HepG2 (cell line): ENCODE data around the gene HECTD2. TPM values are rescaled to one million over a fixed set of nuclear protein-coding genes. Genes with fewer than 3 reads are reported as not detected.

Experiments
- ARNT2 ChIP-seq: sonication (generic); formaldehyde crosslinking; IDR thresholded peaks from 2 replicates; pipeline ENCODE4 v1.8.0; 2022; ENCODE audit warnings: mild to moderate bottlenecking, low read depth, missing genetic modification reagents, moderate library complexity
- ATF7-NPFF ChIP-seq: sonication (generic); formaldehyde crosslinking; IDR thresholded peaks from 2 replicates; pipeline ENCODE4 v1.8.1; 2023; ENCODE audit warnings: mild to moderate bottlenecking, low read depth, missing genetic modification reagents, moderate library complexity
- CEBPG ChIP-seq: IDR thresholded peaks from 2 replicates; pipeline ENCODE4 v1.6.1; 2016
- CEBPZ ChIP-seq: IDR thresholded peaks from 2 replicates; pipeline ENCODE4 v1.6.1; 2012; ENCODE audit warnings: low read length, improper control_type of control experiment
- ISL2 ChIP-seq: sonication (generic); formaldehyde crosslinking; IDR thresholded peaks from 2 replicates; pipeline ENCODE4 v1.5.0; 2020; ENCODE audit warnings: missing genetic modification reagents
- KAT7 ChIP-seq: IDR thresholded peaks from 2 replicates; pipeline ENCODE4 v1.6.1; 2018; ENCODE audit warnings: borderline replicate concordance, missing compliant biosample characterization
- NFRKB ChIP-seq: fragments of 450-650 bp; IDR thresholded peaks from 2 replicates; pipeline ENCODE4 v1.6.1; 2017
- RAD21 ChIP-seq: fragments of 450-650 bp; formaldehyde crosslinking; IDR thresholded peaks from 2 replicates; pipeline ENCODE4 v1.5.0; 2020; ENCODE audit warnings: mild to moderate bottlenecking
- RELA ChIP-seq: sonication (generic); formaldehyde crosslinking; IDR thresholded peaks from 2 replicates; pipeline ENCODE4 v1.4.0; 2020; ENCODE audit warnings: missing genetic modification reagents
- RFXAP ChIP-seq: sonication (generic); formaldehyde crosslinking; IDR thresholded peaks from 2 replicates; pipeline ENCODE4 v1.4.0; 2020; ENCODE audit warnings: missing genetic modification reagents, borderline replicate concordance
- SKIL ChIP-seq: sonication (generic); formaldehyde crosslinking; IDR thresholded peaks from 2 replicates; pipeline ENCODE4 v1.8.0; 2022; ENCODE audit warnings: missing genetic modification reagents, mild to moderate bottlenecking, moderate library complexity, borderline replicate concordance
- SP5 ChIP-seq: IDR thresholded peaks from 2 replicates; pipeline ENCODE4 v1.6.1; 2016; ENCODE audit warnings: low read depth, borderline replicate concordance
- ZMYM3 ChIP-seq: sonication (generic); formaldehyde crosslinking; IDR thresholded peaks from 2 replicates; pipeline ENCODE4 v1.5.1; 2020; ENCODE audit warnings: mild to moderate bottlenecking, missing genetic modification reagents
- ZNF337 ChIP-seq: sonication (generic); formaldehyde crosslinking; IDR thresholded peaks from 2 replicates; pipeline ENCODE4 v1.5.1; 2020; ENCODE audit warnings: missing genetic modification reagents, low read depth, mild to moderate bottlenecking, borderline replicate concordance
- ZNF382 ChIP-seq: sonication (generic); formaldehyde crosslinking; IDR thresholded peaks from 2 replicates; pipeline ENCODE4 v1.5.0; 2020; ENCODE audit warnings: missing genetic modification reagents, mild to moderate bottlenecking, borderline replicate concordance
- ZNF570 ChIP-seq: sonication (generic); formaldehyde crosslinking; IDR thresholded peaks from 2 replicates; pipeline ENCODE4 v1.4.0; 2020; ENCODE audit warnings: mild to moderate bottlenecking, missing genetic modification reagents, borderline replicate concordance
- ZNF605 ChIP-seq: sonication (generic); formaldehyde crosslinking; IDR thresholded peaks from 2 replicates; pipeline ENCODE4 v1.8.0; 2022; ENCODE audit warnings: mild to moderate bottlenecking, missing genetic modification reagents
- ZNF616 ChIP-seq: sonication (generic); formaldehyde crosslinking; IDR thresholded peaks from 2 replicates; pipeline ENCODE4 v1.5.0; 2020; ENCODE audit warnings: low read depth, mild to moderate bottlenecking, missing genetic modification reagents
- ZNF83 ChIP-seq: sonication (generic); formaldehyde crosslinking; IDR thresholded peaks from 2 replicates; pipeline ENCODE4 v1.4.0; 2020; ENCODE audit warnings: missing genetic modification reagents, mild to moderate bottlenecking, borderline replicate concordance
- ZNF841 ChIP-seq: sonication (generic); formaldehyde crosslinking; IDR thresholded peaks from 2 replicates; pipeline ENCODE4 v1.8.1; 2023; ENCODE audit warnings: missing genetic modification reagents, borderline replicate concordance
- ZNF891 ChIP-seq: sonication (generic); formaldehyde crosslinking; IDR thresholded peaks from 2 replicates; pipeline ENCODE4 v1.5.0; 2020; ENCODE audit warnings: mild to moderate bottlenecking, missing genetic modification reagents
- ZSCAN25 ChIP-seq: sonication (generic); formaldehyde crosslinking; IDR thresholded peaks from 2 replicates; pipeline ENCODE4 v1.8.0; 2022; ENCODE audit warnings: mild to moderate bottlenecking, missing genetic modification reagents
- polyA plus RNA-seq, 8 experiments: library from polyadenylated mRNA; depleted of rRNA in 3 of 8; stranded (reverse) in 7 of 8; unstranded in 1 of 8; fragments of >200 nt; fragmentation: Illumina TruSeq in 4 of 8; extraction: Trizol in 4 of 8; gene quantifications; 2 replicates each; pipeline versions ENCODE4 v1.2.1 to v1.2.3, GENCODE V29; 2011 to 2016; ENCODE audit warnings: low read depth in 4 of 8, missing spikeins in 1 of 8, mixed read lengths in 1 of 8; ENCODE audit not compliant: insufficient read depth in 1 of 8
- total RNA-seq, 5 experiments: library from RNA; depleted of rRNA; stranded (reverse); fragments of >200 nt; fragmentation: Illumina TruSeq; extraction: Trizol; gene quantifications; 2 replicates each; pipeline ENCODE4 v1.2.3, GENCODE V29; 2016; ENCODE audit warnings: low read depth in 1 of 5
- TF ChIP-seq, protein P1 (sequence below): sonication (generic); formaldehyde crosslinking; IDR thresholded peaks from 2 replicates; pipeline ENCODE4 v1.4.0; 2020; ENCODE audit warnings: mild to moderate bottlenecking, missing genetic modification reagents

HECTD2 gene
- total and polyA plus RNA-seq, 2 of the 13 experiments (the other 11 are each of a cell fraction or from before 2014, with no cell fraction given): 3.2 to 5.2 TPM

DNA sequence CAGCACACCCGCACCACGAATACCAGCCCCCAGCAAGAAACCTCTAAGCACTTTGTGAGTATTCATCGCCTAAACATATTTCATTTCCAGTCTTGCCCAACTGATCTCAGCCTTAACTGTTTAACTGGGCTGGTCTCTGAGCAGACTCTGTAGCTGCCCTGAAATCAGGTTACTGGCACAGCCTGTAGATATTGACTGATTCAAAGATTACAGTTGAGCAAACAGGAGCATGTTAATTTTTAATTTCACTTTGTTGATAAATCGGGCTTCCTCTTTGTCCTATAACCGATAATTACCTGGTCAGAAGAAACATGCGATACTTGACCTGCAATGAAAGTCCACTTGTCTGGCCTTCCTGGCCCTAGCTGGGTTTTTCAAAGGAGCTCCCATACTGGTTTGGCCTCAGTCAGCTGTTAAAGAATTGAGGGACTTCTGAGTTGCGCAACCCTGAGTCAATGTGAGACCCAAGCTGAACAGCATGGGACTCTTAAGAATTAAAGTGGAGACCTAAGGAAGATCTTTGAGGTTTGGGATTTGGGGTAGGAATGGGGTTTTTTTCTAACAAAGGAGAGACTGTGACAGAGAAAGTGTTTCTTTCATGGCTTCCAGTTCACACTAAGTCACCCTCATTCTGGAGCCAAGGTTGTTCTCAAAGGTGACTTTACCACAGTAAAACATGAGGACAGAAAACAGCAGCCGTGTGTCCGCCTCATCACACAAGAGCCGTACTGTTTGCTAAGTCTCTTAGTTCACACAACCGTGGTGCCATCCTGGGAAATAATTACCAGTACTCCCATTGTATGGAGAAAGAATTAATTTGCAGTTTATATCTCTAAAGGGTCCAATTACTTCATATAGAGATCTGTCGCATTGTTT, 146.8 kb downstream of the HECTD2 start (continued):
- no peak for TF ChIP-seq KAT7 (CRISPR knock-in tag)
- TF ChIP-seq ZNF83 (CRISPR knock-in tag): no peak
- TF ChIP-seq SKIL: peak; percentile 70
- no peak for TF ChIP-seq ZNF841 (CRISPR knock-in tag)
- TF ChIP-seq RAD21: peak; percentile 19; the same call in 1 of the 2 replicates
- peak; percentile 82 for TF ChIP-seq ZNF605 (CRISPR knock-in tag)
- peak; percentile 46; the same call in 1 of the 2 replicates for TF ChIP-seq ZMYM3 (CRISPR knock-in tag)
- 0 out of 2 replicates have a peak, but pooled peaks have one; percentile 24 for TF ChIP-seq SP5 (CRISPR knock-in tag)
- no peak for TF ChIP-seq NFRKB
- 0 out of 2 replicates have a peak, but pooled peaks have one; percentile 50 for TF ChIP-seq ATF7-NPFF
- TF ChIP-seq ZSCAN25 (CRISPR knock-in tag): no peak
- no peak for TF ChIP-seq CEBPZ
- no peak for TF ChIP-seq ZNF570
- TF ChIP-seq ZNF337 (CRISPR knock-in tag): no peak
- peak; percentile 96 for TF ChIP-seq CEBPG (CRISPR knock-in tag)
- TF ChIP-seq, protein P1, sequence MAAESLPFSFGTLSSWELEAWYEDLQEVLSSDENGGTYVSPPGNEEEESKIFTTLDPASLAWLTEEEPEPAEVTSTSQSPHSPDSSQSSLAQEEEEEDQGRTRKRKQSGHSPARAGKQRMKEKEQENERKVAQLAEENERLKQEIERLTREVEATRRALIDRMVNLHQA: no peak
- TF ChIP-seq RFXAP (CRISPR knock-in tag): peak; percentile 81
- TF ChIP-seq ISL2 (CRISPR knock-in tag): peak; percentile 95
- TF ChIP-seq ZNF382 (CRISPR knock-in tag): no peak
- no peak for TF ChIP-seq ARNT2 (CRISPR knock-in tag)
- TF ChIP-seq ZNF616 (CRISPR knock-in tag): no peak
- TF ChIP-seq RELA: 0 out of 2 replicates have a peak, but pooled peaks have one; percentile 28
- TF ChIP-seq ZNF891 (CRISPR knock-in tag): no peak
